ENCODE measurements around the gene PRORP. TPM values are rescaled to one million over a fixed set of nuclear protein-coding genes. Genes with fewer than 3 reads are reported as not detected.

The PRORP gene
- total and polyA plus RNA-seq, 2 donors (not counting 3 experiments of a cell fraction or from before 2014, with no cell fraction given) = 28.8 to 36.9 TPM

DNA sequence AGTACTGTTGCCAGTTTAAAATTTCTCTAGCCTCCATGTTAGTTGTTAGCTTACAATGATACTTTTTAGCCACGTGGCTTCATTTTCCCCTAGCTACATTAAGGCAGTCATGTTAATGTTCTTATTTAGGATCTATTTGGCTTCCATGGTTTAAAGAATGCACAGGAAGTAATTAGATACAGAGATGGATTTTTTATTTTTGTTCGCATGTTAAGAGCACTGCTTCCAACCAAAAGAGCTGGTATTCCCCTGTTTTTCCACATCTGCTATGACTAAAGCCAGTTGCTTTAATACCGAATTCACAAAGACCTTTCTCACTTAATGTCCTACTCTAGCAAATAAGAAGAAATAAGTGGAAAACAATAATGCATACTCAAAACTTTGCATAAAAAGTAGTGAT, 45.1 kb downstream of the PRORP start:
- H3K4me2 ChIP-seq (ENCODE audit: insufficient read depth, low read length) = no peak overlapping the region
- TF ChIP-seq GATA2 (IDR thresholded peaks at IDR 0.05; ENCODE audit: insufficient read depth, insufficient read length, low read depth, low read length) = no peak
- TF ChIP-seq MYC (IDR thresholded peaks at IDR 0.05; ENCODE audit: low read depth, low read length) = no peak
- no peak for TF ChIP-seq JUN (IDR thresholded peaks at IDR 0.05; ENCODE audit: borderline replicate concordance, insufficient read depth, insufficient read length, low read depth)
- TF ChIP-seq FOS (IDR thresholded peaks at IDR 0.05; ENCODE audit: borderline replicate concordance, insufficient read depth, low read length) = no peak
- no peak for TF ChIP-seq CTCF (IDR thresholded peaks at IDR 0.05; ENCODE audit: extremely low read depth in 1 of 2, insufficient read depth in 1 of 2, low read depth in 1 of 2, low read length in 2 of 2)
- TF ChIP-seq MAX (IDR thresholded peaks at IDR 0.05; ENCODE audit: insufficient read depth, insufficient read length) = no peak
- no peaks in the 10 kb centered on the region for H3K4me1 ChIP-seq (ENCODE audit: control insufficient read depth, extremely low read depth, insufficient read depth, low read length)
- no peak for DNase-seq (ENCODE audit: low read depth, low spot score)
- no peak overlapping the region for H3K27ac ChIP-seq (ENCODE audit: insufficient read depth, low read depth, low read length)
- no peak overlapping the region for H3K4me3 ChIP-seq (replicated peaks in 1 of 3; ENCODE audit: insufficient read depth in 1 of 3, low read depth in 1 of 3, low read length in 3 of 3)
- no peaks in the 10 kb centered on the region for H3K27me3 ChIP-seq (ENCODE audit: control insufficient read depth in 2 of 2, insufficient read depth in 2 of 2, low read length in 2 of 2)
- H3K9ac ChIP-seq (replicated peaks; ENCODE audit: extremely low read depth, insufficient read depth, low read length) = no peak overlapping the region
- ChIA-PET POLR2A (no interaction called here), CTCF (no interaction called here)
- intact Hi-C loops (cut with micrococcal nuclease) (no loop called here), dilution Hi-C loops (cut with MboI; ENCODE audit: extremely low pct_ligation_motif_present, low sequenced_read_pairs) (no loop called here)
- no peaks in the 10 kb centered on the region for H4K20me1 ChIP-seq (replicated peaks; ENCODE audit: control insufficient read depth, extremely low read depth, insufficient read depth, low read length)
- H3K9me3 ChIP-seq (replicated peaks; ENCODE audit: control insufficient read depth, insufficient read depth, low read length) = no peaks in the 10 kb centered on the region
- no peak for FAIRE-seq
- H3K9me1 ChIP-seq (replicated peaks; ENCODE audit: control insufficient read depth, extremely low read depth, insufficient read depth, low read length) = no peaks in the 10 kb centered on the region
- no peaks in the 10 kb centered on the region for H3K36me3 ChIP-seq (ENCODE audit: control insufficient read depth in 2 of 2, extremely low read depth in 1 of 2, insufficient read depth in 2 of 2, low read length in 2 of 2)
- no peaks in the 10 kb centered on the region for H3K79me2 ChIP-seq (ENCODE audit: control insufficient read depth, insufficient read depth, low read length)
- no peak overlapping the region for H2AFZ ChIP-seq (ENCODE audit: low read depth, low read length)
- no TSS peak for BruUV-seq (replicated peaks)

Other genes starting within 250 kb of the PRORP start
- 49.1 and 52.1 TPM in 2 replicates for gene BAZ1A, start 247.2 kb upstream of the PRORP start, total RNA-seq
- gene BAZ1A, start 247.2 kb upstream of the PRORP start, polyA plus RNA-seq = 11.8 and 15.2 TPM in 2 replicates
- gene SRP54, start 139.6 kb upstream of the PRORP start, total RNA-seq = 60.7 and 63.7 TPM in 2 replicates
- gene SRP54, start 139.6 kb upstream of the PRORP start, polyA plus RNA-seq = 22.6 and 32.8 TPM in 2 replicates
- gene FAM177A1, start 76.3 kb upstream of the PRORP start, total RNA-seq = 48.2 and 64.1 TPM in 2 replicates
- 19.9 and 22.1 TPM in 2 replicates for gene FAM177A1, start 76.3 kb upstream of the PRORP start, polyA plus RNA-seq
- 40.6 and 46.0 TPM in 2 replicates for gene PPP2R3C, start 562 bp upstream of the PRORP start, total RNA-seq
- 7.6 and 10.2 TPM in 2 replicates for gene PPP2R3C, start 562 bp upstream of the PRORP start, polyA plus RNA-seq
- 195 and 197 TPM in 2 replicates for gene PSMA6, start 169.8 kb downstream of the PRORP start, total RNA-seq
- gene PSMA6, start 169.8 kb downstream of the PRORP start, polyA plus RNA-seq = 130 and 170 TPM in 2 replicates